H9 (cell line): ENCODE results near the gene POLR3B. TPM values are rescaled to one million over a fixed set of nuclear protein-coding genes. Genes with fewer than 3 reads are reported as not detected.

Experiments
- DNase-seq: peaks from one replicate; pipeline ENCODE4 v3.0.0-alpha.2; 2017
- H2AFZ ChIP-seq: one replicate; pipeline ENCODE4 v1.6.1; 2013; ENCODE audit warnings: mild to moderate bottlenecking, low read length, control low read depth, moderate library complexity
- H2AK5ac ChIP-seq: 2 replicates; pipeline ENCODE4 v1.6.1; 2013; ENCODE audit warnings: low read length, control low read depth, mixed read lengths; ENCODE audit not compliant: insufficient read length
- H2BK120ac ChIP-seq: one replicate; pipeline ENCODE4 v1.6.1; 2013; ENCODE audit warnings: low read depth, mild to moderate bottlenecking, low read length, control low read depth, inconsistent platforms; ENCODE audit not compliant: poor library complexity, severe bottlenecking
- H2BK12ac ChIP-seq: 2 replicates; pipeline ENCODE4 v1.6.1; 2013; ENCODE audit warnings: low read length, control low read depth, mixed read lengths, low read depth; ENCODE audit not compliant: insufficient read length
- H2BK15ac ChIP-seq: 2 replicates; pipeline ENCODE4 v1.6.1; 2013; ENCODE audit warnings: low read depth, low read length, control low read depth
- H2BK20ac ChIP-seq: one replicate; pipeline ENCODE4 v1.6.1; 2013; ENCODE audit warnings: low read depth, mild to moderate bottlenecking, low read length, control low read depth, inconsistent platforms; ENCODE audit not compliant: poor library complexity, severe bottlenecking
- H2BK5ac ChIP-seq: 2 replicates; pipeline ENCODE4 v1.6.1; 2013; ENCODE audit warnings: low read length, control low read depth, mixed read lengths; ENCODE audit not compliant: insufficient read length
- H3K14ac ChIP-seq: 2 replicates; pipeline ENCODE4 v1.6.1; 2013; ENCODE audit warnings: low read length, control low read depth; ENCODE audit not compliant: insufficient read depth
- H3K18ac ChIP-seq: 2 replicates; pipeline ENCODE4 v1.6.1; 2013; ENCODE audit warnings: low read depth, mild to moderate bottlenecking, mixed read lengths, low read length, control low read depth; ENCODE audit not compliant: insufficient read length
- H3K23ac ChIP-seq: 2 replicates; pipeline ENCODE4 v1.6.1; 2013; ENCODE audit warnings: low read length, control low read depth, mixed read lengths, low read depth; ENCODE audit not compliant: insufficient read length
- H3K23me2 ChIP-seq: 2 replicates; pipeline ENCODE4 v1.6.1; 2013; ENCODE audit warnings: low read depth, mild to moderate bottlenecking, mixed read lengths, low read length, control low read depth; ENCODE audit not compliant: insufficient read length, poor library complexity, severe bottlenecking
- H3K27ac ChIP-seq: 2 replicates; pipeline ENCODE4 v1.5.1; 2013; ENCODE audit warnings: low read length, control low read depth, mixed read lengths, low read depth; ENCODE audit not compliant: insufficient read length
- H3K27me3 ChIP-seq: 2 replicates; pipeline ENCODE4 v1.6.1; 2013; ENCODE audit warnings: low read length, control low read depth, inconsistent platforms; ENCODE audit not compliant: insufficient read depth
- H3K4ac ChIP-seq: 2 replicates; pipeline ENCODE4 v1.6.1; 2013; ENCODE audit warnings: low read depth, mild to moderate bottlenecking, control low read depth, inconsistent platforms, low read length, moderate library complexity
- H3K4me1 ChIP-seq: 2 replicates; pipeline ENCODE4 v1.6.1; 2013; ENCODE audit warnings: low read length, control low read depth, inconsistent platforms; ENCODE audit not compliant: insufficient read depth
- H3K4me2 ChIP-seq: 2 replicates; pipeline ENCODE4 v1.6.1; 2013; ENCODE audit warnings: low read length, control low read depth, mixed read lengths; ENCODE audit not compliant: insufficient read length, insufficient read depth
- H3K56ac ChIP-seq: 2 replicates; pipeline ENCODE4 v1.6.1; 2013; ENCODE audit warnings: low read depth, mild to moderate bottlenecking, mixed read lengths, low read length, control low read depth; ENCODE audit not compliant: insufficient read length
- H3K79me1 ChIP-seq: 2 replicates; pipeline ENCODE4 v1.6.1; 2013; ENCODE audit warnings: low read depth, mild to moderate bottlenecking, moderate library complexity, low read length, control low read depth, inconsistent platforms; ENCODE audit not compliant: insufficient read depth, poor library complexity, severe bottlenecking
- H3K79me2 ChIP-seq: 2 replicates; pipeline ENCODE4 v1.6.1; 2013; ENCODE audit warnings: low read length, control low read depth, inconsistent platforms; ENCODE audit not compliant: insufficient read depth
- H3K9ac ChIP-seq: 2 replicates; pipeline ENCODE4 v1.6.1; 2013; ENCODE audit warnings: low read length, control low read depth, mixed read lengths; ENCODE audit not compliant: insufficient read length; ENCODE audit errors: extremely low read depth
- H3K9me3 ChIP-seq: one replicate; pipeline ENCODE4 v1.6.1; 2013; ENCODE audit warnings: low read depth, low read length, inconsistent platforms; ENCODE audit not compliant: control insufficient read depth
- H3T11ph ChIP-seq: one replicate; pipeline ENCODE4 v1.6.1; 2013; ENCODE audit warnings: mild to moderate bottlenecking, low read length, control low read depth, inconsistent platforms
- H4K20me1 ChIP-seq: one replicate; pipeline ENCODE4 v1.6.1; 2013; ENCODE audit not compliant: control insufficient read depth, insufficient read length, insufficient read depth
- H4K5ac ChIP-seq: 2 replicates; pipeline ENCODE4 v1.6.1; 2013; ENCODE audit warnings: low read depth, mild to moderate bottlenecking, mixed read lengths, low read length, control low read depth; ENCODE audit not compliant: insufficient read length
- H4K8ac ChIP-seq: replicated peaks from 2 replicates; pipeline ENCODE4 v1.6.1; 2013; ENCODE audit warnings: low read length, control low read depth, mixed read lengths, low read depth; ENCODE audit not compliant: insufficient read length
- H4K91ac ChIP-seq: 2 replicates; pipeline ENCODE4 v1.6.1; 2013; ENCODE audit warnings: low read depth, mild to moderate bottlenecking, moderate library complexity, mixed read lengths, low read length, control low read depth; ENCODE audit not compliant: insufficient read length
- H3K27ac Mint-ChIP-seq, 3 experiments: 2 replicates in 2 of 3; 3 replicates in 1 of 3; pipeline ENCODE4 v1.8.0; 2020 to 2021; ENCODE audit warnings: mixed read lengths in 3 of 3, mild to moderate bottlenecking in 1 of 3, moderate library complexity in 1 of 3
- H3K27me3 Mint-ChIP-seq: 2 replicates; pipeline ENCODE4 v1.8.0; 2021; ENCODE audit warnings: low read depth, mild to moderate bottlenecking, moderate library complexity, mixed read lengths
- H3K36me3 Mint-ChIP-seq, 3 experiments: 2 replicates in 2 of 3; 3 replicates in 1 of 3; pipeline ENCODE4 v1.8.0; 2020 to 2021; ENCODE audit warnings: low read depth in 3 of 3, mixed read lengths in 3 of 3; ENCODE audit not compliant: insufficient read depth in 1 of 3
- H3K4me1 Mint-ChIP-seq, 2 experiments: 2 replicates each; pipeline ENCODE4 v1.8.0; 2020; ENCODE audit warnings: mixed read lengths in 2 of 2
- H3K4me3 Mint-ChIP-seq, 2 experiments: 2 replicates in 1 of 2; 3 replicates in 1 of 2; pipeline ENCODE4 v1.8.0; 2020 to 2021; ENCODE audit warnings: mild to moderate bottlenecking in 2 of 2, mixed read lengths in 2 of 2, moderate library complexity in 1 of 2
- H3K9me3 Mint-ChIP-seq, 2 experiments: 2 replicates in 1 of 2; 3 replicates in 1 of 2; pipeline ENCODE4 v1.8.0; 2020; ENCODE audit warnings: mild to moderate bottlenecking in 2 of 2, mixed read lengths in 2 of 2, moderate library complexity in 1 of 2
- CTCF ChIP-seq: fragments of 200-600 bp; sonication (generic); conservative IDR thresholded peaks from 3 replicates; pipeline ENCODE4 v1.8.0; 2021; ENCODE audit warnings: antibody characterized with exemption, mild to moderate bottlenecking
- WGBS: extraction: QIAGEN DNeasy Blood & Tissue Kit; methylation state at CpG from one replicate; pipeline ENCODE4 v1.1.7; 2013; ENCODE audit warnings: missing lambda C conversion rate, low lambda C conversion rate, mixed read lengths; ENCODE audit not compliant: insufficient read length; ENCODE audit errors: extremely low coverage; 5-methylcytosine and 5-hydroxymethylcytosine counted together
- total RNA-seq: library from RNA; stranded (reverse); gene quantifications from 2 replicates; pipeline ENCODE4 v1.2.1, GENCODE V29; 2021

The POLR3B gene
- total RNA-seq, 1 experiment from 2014 or later = 13.4 TPM

DNA sequence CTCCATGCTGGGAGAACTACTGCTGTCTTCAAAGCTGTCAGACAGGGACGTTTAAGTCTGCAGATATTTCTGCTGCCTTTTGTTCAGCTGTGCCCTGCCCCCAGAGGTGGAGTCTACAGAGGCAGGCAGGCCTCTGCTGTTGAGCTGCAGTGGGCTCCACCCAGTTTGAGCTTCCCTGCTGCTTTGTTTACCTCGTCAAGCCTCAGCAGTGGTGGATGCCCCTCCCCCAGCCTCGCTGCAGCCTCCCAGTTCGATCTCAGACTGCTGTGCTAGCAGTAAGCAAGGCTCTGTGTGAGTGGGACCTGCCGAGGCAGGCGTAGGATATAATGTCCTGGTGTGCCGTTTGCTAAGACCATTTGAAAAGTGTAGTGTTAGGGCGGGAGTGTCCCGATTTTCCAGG lies 193.9 kb downstream of the POLR3B start:
- no peak overlapping the region for H3K27ac ChIP-seq
- H4K5ac ChIP-seq = no peak overlapping the region
- H4K91ac ChIP-seq = no peak overlapping the region
- H3K56ac ChIP-seq = no peak overlapping the region
- H3K4me2 ChIP-seq = no peak overlapping the region
- no peaks in the 10 kb centered on the region for H3K79me1 ChIP-seq
- TF ChIP-seq CTCF = no peak
- H3K27me3 ChIP-seq = no peaks in the 10 kb centered on the region
- H2AFZ ChIP-seq = no peak overlapping the region
- Mint-ChIP-seq H3K27me3 (peaks cover 58% of the 10 kb centered on the region), H3K4me3 (no peak overlapping the region), H3K9me3 (peaks cover 29 to 30% of the 10 kb centered on the region in 2 experiments), H3K27ac (no peak overlapping the region), H3K4me1 (no peaks in the 10 kb centered on the region), H3K36me3 (peaks cover 8 to 17% (median 9%) of the 10 kb centered on the region in 3 experiments)
- no peak overlapping the region for H2BK20ac ChIP-seq
- no peaks in the 10 kb centered on the region for H3K23me2 ChIP-seq
- H3K9me3 ChIP-seq = peaks cover 12% of the 10 kb centered on the region
- H4K20me1 ChIP-seq = no peaks in the 10 kb centered on the region
- H3K9ac ChIP-seq = no peak overlapping the region
- no peaks in the 10 kb centered on the region for H3K79me2 ChIP-seq
- no peaks in the 10 kb centered on the region for H3K4me1 ChIP-seq
- no peak overlapping the region for H2BK12ac ChIP-seq
- H2BK15ac ChIP-seq = no peak overlapping the region
- no CpG with 5 or more reads among the region's 9 CpGs for WGBS
- H4K8ac ChIP-seq = no peak overlapping the region
- H3K18ac ChIP-seq = no peak overlapping the region
- DNase-seq = no peak
- H2BK120ac ChIP-seq = no peak overlapping the region
- no peak overlapping the region for H2BK5ac ChIP-seq
- no peak overlapping the region for H3T11ph ChIP-seq
- H3K23ac ChIP-seq = no peak overlapping the region
- no peak overlapping the region for H3K4ac ChIP-seq
- no peak overlapping the region for H2AK5ac ChIP-seq
- H3K14ac ChIP-seq = no peak overlapping the region
